Fibroblast of skin of left biceps (primary cell): ENCODE data around the gene NBPF3.
A peak's percentile ranks its signal among the peaks of the same experiment; 100 is the strongest.

Experiments used
- DNase-seq, 2 experiments: peaks; one replicate each; pipeline ENCODE4 v3.0.0-alpha.2; 2013; ENCODE audit warnings: low read depth in 2 of 2

The NBPF3 gene

DNA sequence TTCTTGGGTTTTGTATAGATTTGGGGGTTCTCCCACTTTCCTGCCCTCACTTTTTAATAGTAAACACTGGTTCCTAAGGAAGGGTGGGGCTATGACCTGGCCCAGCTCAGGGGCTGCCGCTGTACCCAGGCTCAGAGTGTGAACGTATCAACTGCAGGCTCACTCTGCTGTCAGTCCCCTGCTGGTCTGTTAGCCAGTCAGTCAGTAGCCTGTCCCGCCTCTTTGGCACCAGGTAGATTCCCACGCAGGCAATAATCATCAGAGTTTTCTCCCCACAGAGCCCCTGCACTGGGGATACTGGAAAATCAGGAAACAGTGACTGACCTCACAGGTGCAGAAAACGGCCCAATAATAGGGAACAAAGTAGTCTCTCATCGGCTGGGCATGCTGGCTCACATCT lies 54.3 kb downstream of the NBPF3 start:
- no peak for DNase-seq

DNA sequence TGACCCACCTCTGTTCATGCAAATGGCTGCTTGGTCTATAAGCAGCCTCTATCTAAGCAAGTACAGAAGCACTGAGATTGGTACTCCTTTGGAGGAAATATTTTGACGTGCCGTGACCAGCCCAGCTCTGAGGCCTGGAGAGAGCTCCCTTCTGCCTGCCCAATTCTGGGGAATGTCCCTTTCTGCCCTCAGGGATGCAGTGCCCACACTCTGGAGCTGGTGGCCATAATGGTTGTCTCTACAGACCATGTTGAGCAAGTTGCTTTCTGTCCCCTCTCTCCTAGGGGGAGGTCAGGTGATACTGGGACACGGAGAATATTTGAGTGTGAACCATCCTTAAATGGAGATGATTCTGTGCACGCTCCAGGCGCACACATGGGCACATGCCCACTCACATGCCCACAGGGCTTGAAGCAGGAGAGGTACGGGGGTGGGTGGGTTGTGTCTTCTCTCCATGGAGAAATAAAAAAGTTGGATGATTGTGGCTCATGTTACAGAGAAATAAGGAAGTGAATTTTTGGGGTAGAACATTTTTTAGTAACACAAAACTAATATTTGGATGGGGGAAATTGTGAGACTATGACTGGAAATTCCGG lies 55.4 kb downstream of the NBPF3 start:
- DNase-seq: no peak

DNA sequence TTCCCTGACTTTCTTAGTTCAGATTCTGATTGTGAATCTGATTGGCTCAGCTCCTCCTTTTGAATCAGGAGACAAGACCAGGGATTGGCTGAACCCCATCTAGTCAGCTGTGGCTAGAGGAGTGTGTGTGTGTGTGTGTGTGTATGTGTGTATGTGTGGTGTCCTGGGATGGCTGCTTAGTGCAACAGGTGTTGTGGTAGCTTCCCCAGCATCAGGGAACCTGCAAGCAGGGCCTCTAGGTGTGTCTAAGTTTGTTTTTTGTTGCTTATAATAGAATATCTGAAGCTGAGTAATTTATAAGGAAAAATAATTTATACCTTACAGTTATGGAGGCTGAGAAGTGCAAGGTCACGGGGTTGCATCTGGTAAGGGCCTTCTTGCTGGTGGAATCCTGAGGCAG lies 56.1 kb downstream of the NBPF3 start:
- no peak for DNase-seq

DNA sequence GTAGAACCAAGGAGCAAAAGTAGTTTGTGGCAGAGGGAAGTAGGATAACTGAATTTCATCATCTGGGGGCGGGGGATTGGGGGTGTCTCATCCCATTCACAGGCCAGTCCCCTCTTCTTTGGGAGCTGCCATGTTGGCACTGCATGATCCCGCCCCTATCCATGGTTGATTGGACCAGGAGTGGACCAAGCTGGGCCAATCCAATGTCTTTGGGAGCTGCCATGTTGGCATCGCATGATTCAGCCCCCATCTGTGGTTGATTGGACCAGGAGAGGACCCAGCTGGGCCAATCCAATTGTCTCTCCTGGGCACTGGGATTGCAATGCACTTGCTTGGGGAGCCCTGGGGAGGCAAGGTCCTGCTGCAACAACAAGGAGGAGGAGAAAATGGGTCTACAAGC lies 56.9 kb downstream of the NBPF3 start:
- no peak for DNase-seq

DNA sequence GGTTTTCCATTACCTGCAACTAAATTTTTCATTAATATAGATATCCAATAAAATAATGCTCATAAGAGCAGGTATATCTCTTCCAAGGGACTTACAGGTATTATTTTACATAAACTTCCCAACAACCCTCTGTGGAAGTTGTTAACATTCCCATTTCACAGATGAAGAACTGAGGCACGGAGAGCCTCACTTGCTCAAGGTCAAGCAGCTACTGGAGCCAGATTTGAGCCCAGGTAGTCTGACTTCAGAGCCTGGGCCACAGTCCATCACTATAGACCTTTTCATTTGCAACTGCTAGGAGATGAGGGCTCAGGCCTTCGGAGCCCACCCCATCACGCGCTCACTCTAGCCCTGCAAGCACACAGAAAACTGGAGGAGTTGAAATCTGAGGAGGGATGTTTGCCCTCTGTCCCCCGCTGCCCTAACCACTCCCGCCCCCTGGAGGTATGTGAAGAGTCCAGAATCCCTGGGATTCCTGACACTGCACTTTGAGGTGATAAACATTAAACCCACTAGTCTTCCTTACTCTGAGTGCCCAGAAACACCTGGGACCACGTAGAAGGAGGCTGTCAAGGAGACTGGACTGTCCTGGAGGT lies 57.6 kb downstream of the NBPF3 start:
- DNase-seq: no peak

DNA sequence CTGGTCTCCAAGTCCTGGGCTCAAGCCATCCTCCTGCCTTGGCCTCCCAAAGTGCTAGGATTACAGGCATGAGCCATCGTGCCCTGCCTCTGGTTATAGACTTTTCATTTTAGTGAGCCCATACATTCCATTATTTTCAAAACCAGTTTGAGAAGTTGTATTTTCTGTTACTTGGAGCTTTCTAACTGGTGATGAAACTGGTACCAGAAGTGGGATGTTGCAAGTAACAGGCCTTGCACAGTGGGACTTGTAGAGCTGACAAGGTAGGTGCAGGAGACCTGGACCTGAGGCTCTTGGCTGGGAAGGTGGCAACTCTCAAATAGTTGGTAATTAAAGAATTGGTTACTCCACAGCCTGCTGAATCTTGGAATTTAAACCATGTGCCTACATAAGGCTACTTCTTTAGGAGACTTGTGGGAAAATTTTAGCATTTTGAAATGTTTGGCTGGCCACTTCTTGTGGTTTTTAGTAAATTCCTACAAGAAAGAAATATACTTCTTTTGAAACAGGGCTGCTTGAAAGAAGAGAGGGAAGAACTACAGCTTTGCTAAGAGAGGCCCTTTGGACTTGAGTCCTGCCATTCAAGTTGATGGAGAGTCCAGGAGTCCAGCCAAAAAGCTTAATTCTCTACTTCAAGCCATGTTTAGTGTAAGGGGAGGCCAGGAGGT lies 59.5 kb downstream of the NBPF3 start:
- peak in 1 of 2 experiments; percentile 22 for DNase-seq

DNA sequence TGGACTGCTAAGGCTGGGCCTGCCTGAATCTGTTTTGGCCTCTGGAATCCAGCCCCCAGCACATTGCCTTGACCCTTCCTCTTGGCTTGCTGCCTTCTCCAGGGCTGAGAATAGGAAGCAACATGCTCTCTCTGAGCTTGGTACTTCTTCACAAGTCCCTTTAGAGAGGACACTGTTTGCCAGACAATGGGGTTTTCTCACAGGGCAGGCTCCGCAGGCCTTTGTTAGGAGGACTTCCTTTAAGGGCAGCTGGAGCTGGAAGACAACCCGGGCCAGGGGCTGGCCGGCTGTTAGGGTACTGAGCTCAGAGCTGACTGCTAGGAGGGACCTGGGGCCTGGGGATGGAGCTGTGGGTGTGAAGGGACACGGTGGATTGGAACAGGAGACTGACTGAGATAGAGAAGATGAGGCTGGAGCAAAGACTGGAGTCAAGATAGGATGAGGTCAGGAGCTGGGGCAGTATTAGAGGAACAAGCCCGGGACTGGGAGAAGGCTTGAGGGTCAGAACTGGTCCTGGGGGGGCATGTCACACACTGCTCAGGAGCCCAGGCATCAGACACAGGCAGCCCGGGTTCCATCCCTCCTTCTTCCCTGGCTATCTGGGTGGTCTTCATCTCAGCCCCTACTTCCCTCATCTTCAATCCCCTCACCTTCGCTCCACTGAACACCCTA lies 63.9 kb downstream of the NBPF3 start:
- DNase-seq: no peak

DNA sequence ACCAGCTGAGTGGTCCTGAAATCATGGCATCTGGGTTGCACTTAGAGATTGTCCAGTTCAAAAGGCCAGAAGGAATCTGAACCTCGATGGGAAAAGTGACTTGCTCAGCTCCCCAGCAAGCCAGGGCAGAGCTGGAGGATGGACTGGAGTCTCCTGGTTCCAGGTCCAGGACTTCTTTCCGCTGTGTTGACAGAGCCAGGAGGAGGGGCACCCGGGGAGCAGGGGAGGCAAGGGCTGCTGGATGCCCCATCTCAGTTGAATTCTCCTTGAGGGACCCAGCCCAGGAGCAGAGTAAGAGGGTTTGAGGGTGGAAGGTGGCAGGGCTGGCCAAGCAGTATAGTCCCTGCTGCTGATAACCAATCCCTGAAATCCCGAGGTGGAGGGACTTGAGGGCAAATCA lies 66.9 kb downstream of the NBPF3 start:
- no peak for DNase-seq

DNA sequence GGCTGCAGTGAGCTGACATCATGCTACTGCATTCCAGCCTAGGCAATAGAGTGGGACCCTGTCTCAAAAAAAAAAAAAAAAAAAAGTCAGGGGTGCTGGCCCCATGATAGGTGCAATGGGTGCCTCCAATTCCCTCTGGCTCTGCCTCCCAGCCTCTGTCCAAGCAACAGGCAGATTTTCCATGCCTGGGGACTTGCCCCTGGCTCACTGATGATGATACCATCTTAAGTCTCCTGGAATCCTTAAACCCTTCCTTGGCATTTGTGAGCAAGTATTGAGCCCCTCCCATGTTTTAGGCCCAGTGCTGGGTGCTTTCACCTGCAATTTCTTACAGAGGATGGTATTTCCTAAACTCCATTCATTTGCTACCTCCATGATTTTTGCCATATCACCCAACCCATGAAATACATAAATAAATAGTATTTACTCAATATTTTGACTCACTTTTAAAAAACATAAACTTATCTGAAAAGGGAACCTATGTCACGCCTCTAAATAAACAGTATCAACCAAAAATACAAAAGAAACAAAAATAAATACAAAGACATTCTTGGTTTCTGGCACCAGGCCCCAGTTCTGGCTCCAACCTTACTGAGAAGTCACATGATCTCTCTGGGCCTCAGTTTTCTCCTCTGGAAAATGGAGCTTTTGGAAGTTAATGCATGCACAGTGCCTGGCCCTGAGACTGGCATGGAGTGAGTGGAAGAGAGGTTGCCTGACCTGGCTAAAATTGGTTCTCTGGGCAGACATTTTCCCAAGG lies 67.8 kb downstream of the NBPF3 start:
- no peak for DNase-seq

DNA sequence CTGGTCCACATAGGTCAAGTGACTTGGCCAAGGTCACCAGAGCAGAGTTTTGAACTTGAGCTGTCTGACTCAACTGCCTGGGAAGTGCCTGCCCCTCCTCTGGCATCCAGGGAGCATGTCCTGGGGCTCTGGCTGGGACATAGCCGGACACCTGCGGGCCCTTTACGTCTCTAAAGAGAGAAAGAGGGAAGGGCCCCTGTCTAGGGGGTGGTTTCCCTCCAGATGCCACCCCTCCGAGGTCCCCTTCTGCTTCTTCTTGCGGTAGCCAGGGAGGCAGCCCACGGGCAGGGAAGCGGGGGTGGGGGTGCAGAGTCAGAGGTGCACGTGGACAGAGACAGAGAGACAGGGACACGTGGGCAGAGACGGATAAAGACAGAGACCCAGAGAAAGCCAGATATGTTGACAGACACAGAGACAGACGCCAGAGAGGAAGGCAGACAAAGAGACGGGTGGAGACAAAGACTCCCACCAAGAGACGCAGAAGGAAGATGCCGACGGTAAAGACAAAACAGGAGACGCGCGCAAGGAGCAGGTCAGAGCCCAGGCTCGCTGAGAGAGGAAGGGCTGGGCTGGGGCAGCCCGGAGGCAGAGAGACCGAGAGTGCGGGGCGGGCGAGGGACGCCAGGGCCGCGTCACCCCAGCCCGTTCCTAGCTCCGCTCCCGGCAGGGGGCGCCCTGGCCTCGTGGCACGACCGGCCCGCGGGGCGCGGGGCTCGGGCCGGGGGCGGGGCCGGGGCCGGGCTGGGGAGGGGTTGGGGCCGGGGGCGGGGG lies 68.8 kb downstream of the NBPF3 start:
- DNase-seq: no peak

DNA sequence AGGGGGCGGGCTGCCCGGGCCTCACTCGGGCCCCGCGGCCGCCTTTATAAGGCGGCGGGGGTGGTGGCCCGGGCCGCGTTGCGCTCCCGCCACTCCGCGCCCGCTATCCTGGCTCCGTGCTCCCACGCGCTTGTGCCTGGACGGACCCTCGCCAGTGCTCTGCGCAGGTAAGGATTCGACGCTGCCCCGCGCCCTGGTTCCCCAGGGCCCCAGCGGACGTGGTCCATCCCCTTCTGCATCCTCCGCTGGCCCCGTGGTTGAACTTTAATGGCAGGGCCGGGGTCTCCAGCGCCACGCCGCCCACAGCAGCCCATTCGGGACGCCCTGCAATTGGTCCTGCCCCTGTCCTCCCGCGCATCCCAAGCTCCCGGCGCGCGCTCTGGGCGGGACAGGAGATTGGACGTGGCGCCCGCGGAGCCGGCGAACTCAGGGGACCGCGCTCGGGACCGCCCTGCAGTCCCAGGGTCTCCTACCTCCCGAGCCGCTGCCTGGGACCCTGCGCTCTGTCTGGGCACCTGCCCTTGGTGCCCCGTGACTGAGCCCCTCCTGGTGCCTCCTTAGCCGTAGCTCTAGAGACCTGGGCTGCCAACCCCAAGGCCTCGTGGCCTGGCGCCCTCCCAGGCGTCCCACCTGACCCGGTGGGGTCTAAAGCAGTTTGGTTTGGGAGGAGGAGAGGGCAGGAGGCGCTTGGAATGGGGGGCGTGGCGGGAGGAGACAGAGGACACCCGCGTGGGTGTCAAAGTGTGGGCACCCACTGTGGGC lies 69.6 kb downstream of the NBPF3 start, which contains the start of gene ALPL:
Gene ALPL (plus strand): TSS at position 73 of the 762 bp plus-strand sequence. CDS start 44,659 bp downstream, outside the sequence.
- no peak for DNase-seq

DNA sequence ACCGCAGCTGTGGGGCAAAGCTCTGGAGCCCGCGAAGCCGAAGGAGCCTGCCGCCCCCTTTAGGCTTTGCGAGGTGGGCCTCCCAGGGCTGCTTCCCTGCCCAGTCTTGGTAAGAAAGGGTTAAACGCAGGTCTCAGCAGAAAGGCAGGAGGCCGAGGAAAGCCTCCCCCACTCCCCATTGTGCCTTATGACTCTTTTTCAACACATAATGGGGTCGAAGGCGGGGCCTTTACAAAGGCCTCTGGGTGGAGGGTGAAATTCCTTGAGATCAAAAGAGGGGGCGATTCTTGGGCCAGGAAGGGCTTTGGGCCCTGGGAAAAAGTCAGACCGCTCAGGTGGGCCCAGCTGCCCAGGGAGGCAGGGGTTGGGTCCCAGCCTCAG lies 70.2 kb downstream of the NBPF3 start:
- no peak for DNase-seq

DNA sequence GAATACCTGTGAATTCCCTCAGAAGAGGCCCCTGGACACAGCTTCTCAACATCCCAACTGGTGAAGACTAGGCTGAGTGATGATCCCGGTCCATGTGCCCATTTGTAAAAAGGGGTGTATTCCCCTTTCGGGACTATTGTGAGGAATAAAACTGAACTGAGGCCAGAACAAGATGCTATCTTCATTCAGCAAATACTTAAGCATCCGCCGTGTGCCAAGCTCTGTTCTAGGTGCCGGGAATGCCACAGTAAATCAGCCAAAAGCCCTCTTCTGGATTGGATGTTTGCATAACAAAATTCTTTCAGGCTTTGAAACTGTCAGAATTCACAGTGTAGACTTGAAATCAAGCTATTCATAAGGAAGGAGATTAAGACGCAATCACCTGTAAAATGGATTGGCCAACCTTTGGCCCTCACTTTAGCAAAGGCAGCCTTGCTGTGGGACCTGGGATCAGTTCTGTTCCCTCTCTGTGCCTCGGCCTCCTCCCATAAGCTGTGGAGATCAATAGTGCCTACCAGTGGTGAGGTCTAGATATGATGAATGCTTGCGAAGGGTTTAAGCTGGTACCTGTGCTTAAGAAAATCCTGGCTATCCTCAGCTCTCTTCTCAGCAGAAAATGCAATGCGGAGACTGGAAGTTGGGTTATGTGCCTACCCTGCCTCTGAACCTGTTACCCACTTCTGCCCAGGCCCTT lies 71.1 kb downstream of the NBPF3 start:
- no peak for DNase-seq

DNA sequence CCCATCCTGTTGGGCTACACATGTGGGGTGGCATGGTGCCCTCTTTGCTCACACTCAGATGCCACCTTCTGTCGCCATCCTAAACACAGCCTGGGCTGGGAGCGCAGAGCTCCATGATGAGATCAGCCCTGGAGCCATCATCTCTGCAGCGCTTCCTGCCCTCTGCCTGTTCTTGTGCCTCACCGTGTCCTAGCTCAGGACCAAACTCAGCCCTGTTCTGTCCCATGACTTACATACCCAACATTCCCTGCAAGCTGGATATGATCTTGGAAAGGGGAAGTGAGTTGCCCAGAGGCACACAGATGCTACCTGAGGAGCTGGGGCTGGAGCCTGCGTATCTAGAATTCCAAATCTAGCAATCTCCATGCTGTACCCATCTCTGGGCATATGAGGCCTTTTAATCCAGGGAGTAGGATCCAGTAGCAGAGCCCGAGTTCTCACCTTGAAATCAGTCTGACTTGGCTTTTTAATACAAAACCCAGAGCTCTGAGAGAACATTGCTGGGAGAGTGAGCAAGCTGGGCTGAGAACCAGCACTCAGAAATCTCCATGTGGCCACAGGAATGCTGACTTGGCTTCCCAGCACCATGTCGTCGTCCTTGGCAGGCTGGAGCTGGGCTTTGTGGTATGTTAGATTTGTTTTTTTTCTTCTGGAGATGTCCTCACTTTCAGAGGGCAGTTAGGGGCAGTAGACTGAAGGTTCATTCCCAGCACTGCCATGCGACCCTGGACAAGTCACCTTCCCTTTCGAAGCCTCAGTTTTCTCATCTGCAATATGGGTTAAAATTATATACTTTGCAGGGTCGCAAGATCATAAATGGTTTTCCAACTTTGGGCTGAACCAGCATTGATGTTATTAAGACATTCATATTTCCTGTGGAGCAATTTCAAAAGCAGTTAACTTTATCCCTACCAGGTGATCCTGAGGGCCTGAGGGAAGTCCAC lies 71.9 kb downstream of the NBPF3 start:
- DNase-seq: peak; percentile 83 to 84

DNA sequence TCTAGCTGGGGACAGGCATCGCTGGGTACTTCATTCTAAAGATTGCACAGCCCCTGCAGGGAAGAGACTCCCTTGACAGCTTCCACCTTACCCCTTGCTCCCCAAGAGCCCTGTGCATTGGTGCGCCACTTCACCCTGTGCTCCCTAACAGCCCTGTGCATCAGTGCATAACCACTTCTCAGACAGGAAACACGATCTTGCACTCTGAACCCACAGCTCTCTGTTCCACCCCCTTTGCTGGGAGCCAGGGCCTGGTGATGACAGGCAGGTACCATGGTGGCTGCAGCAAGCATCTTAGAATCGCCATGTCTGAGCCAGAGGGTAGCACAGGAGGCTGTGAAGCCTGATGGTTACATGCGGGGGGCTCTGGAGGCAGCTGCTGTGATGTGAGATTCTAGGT lies 74.3 kb downstream of the NBPF3 start:
- no peak for DNase-seq

DNA sequence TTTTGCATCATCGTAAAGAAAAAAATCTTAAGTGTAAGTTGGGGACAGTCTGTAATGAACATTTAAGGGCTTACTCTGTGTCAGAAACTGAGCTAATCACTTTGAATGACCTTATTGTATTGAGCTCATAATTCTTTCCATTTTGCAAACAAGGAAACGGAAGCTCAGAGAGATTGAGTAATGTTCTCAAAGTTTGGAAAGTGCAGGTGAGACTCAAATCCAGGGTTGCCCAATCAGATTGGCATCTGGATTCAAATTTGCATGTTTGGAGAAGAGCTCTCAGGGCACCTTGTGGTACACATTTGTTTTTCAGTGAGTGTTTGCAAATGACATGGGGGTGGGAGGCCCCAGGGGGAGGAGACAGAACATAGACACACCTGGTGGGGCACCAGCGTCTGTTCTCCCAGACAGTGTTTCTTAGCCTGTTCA lies 77.2 kb downstream of the NBPF3 start:
- no peak for DNase-seq

DNA sequence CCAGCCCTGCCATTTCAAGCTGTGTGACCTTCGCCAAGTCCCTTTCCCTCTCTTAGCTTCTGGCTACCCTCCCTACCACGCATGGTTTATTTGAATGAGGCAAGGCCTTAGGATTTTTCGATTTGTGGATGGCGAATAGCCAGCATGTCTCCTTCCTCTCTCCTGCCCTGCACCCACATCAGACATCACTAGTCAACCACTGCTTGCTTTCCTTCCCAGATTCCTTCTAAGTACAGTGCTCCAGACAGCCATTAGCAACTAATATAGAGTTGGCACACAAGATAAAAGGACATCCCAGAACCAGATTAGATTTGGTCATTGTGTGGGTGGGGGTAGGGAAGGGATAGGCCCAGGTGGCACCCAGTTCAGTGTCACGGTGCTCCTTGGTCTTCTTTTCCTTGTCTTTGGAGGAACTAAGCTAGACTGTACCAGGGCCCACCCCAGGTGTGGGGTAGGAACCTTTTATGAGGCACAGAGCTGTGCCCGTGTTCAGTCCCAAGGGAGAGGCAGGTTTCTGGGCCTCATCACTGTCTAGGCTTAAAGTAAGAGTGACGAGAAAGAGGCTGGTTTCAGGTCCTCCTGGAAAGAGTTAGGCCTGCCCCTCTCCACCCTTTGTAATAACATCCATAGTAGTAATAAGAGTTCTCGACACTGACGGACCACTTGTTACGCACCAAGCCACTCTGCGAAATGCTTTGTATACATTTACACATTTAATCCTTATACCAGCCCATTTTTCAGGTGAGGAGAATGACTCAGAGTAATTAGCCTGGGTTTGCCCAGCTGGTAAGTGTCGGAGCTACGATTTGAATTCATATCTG lies 77.9 kb downstream of the NBPF3 start:
- no peak for DNase-seq
